Ishikawa (cell line): ENCODE measurements around the gene EPB41L5.

Experiments used
- CREB1 ChIP-seq: IDR thresholded peaks from 2 replicates; pipeline ENCODE4 v1.6.1; 2012; ENCODE audit warnings: low read depth
- TEAD4 ChIP-seq: IDR thresholded peaks from 2 replicates; pipeline ENCODE4 v1.6.1; 2012

GRCh38 chr2:120077896-120078295 is 65.0 kb downstream of the EPB41L5 start:
- TF ChIP-seq CREB1 (no peak), TEAD4 (no peak)
